Measurements from ENCODE around the gene WDTC1.
A peak's percentile ranks its signal among the peaks of the same experiment; 100 is the strongest.
"Not testable (repeated sequence)": the region's sequence is repeated elsewhere in the genome, so short reads cannot be mapped to it uniquely, and the experiment has no call there.

Gene WDTC1

GRCh38 chr1:27234049-27234882 is at the start of gene WDTC1:
TSS of gene WDTC1 (plus strand) at chr1:27234632. CDS start at chr1:27261055, 26,423 bp downstream.
- peak; percentile 92 to 96 for DNase-seq

GRCh38 chr1:27184665-27185064 is 49.8 kb upstream of the WDTC1 start:
- DNase-seq, result not testable (repeated sequence)

- no peak for DNase-seq
These were observed 42.3 kb upstream of the WDTC1 start for GRCh38 chr1:27192039-27192529.

GRCh38 chr1:27193194-27193593 is 41.2 kb upstream of the WDTC1 start:
- no peak for DNase-seq

GRCh38 chr1:27201295-27201694 is 33.1 kb upstream of the WDTC1 start:
- DNase-seq, result no peak

- no peak for DNase-seq
These were observed 30.5 kb upstream of the WDTC1 start for GRCh38 chr1:27203946-27204345.

- DNase-seq, result not testable (repeated sequence)
These were observed 27.2 kb upstream of the WDTC1 start for GRCh38 chr1:27207238-27207637.

- DNase-seq, result not testable (repeated sequence)
These were observed 26.1 kb upstream of the WDTC1 start for GRCh38 chr1:27208143-27208850.

GRCh38 chr1:27216466-27216865 is 18.0 kb upstream of the WDTC1 start:
- no peak for DNase-seq

- DNase-seq, result no peak
These were observed 17.0 kb upstream of the WDTC1 start for GRCh38 chr1:27217401-27217800.

GRCh38 chr1:27218736-27219135 is 15.7 kb upstream of the WDTC1 start:
- DNase-seq, result no peak

- DNase-seq, result no peak
These were observed 14.3 kb upstream of the WDTC1 start for GRCh38 chr1:27220096-27220495.

- not testable (repeated sequence) for DNase-seq
These were observed 13.5 kb upstream of the WDTC1 start for GRCh38 chr1:27220702-27221497.

- no peak for DNase-seq
These were observed 8.8 kb upstream of the WDTC1 start for GRCh38 chr1:27225621-27226020.

GRCh38 chr1:27227765-27228164 is 6.7 kb upstream of the WDTC1 start:
- DNase-seq, result no peak

- peak in 1 of 2 experiments; percentile 1 for DNase-seq
These were observed 774 bp upstream of the WDTC1 start for GRCh38 chr1:27233667-27234048.

GRCh38 chr1:27235827-27236226 is 1.4 kb downstream of the WDTC1 start:
- no peak for DNase-seq

GRCh38 chr1:27237112-27237511 is 2.7 kb downstream of the WDTC1 start:
- no peak for DNase-seq

GRCh38 chr1:27238032-27238431 is 3.6 kb downstream of the WDTC1 start:
- DNase-seq, result no peak

- DNase-seq, result no peak
These were observed 7.2 kb downstream of the WDTC1 start for GRCh38 chr1:27241677-27242076.

- not testable (repeated sequence) for DNase-seq
These were observed 9.2 kb downstream of the WDTC1 start for GRCh38 chr1:27243665-27244064.

- DNase-seq, result no peak
These were observed 11.8 kb downstream of the WDTC1 start for GRCh38 chr1:27246194-27246593.

- no peak for DNase-seq
These were observed 19.2 kb downstream of the WDTC1 start for GRCh38 chr1:27253596-27253995.
